Measurements from ENCODE around the gene SEMA3G. TPM values are rescaled to one million over a fixed set of nuclear protein-coding genes. Genes with fewer than 3 reads are reported as not detected.

Gene SEMA3G
- total RNA-seq, 1 experiment from 2014 or later: 0.77 TPM

DNA sequence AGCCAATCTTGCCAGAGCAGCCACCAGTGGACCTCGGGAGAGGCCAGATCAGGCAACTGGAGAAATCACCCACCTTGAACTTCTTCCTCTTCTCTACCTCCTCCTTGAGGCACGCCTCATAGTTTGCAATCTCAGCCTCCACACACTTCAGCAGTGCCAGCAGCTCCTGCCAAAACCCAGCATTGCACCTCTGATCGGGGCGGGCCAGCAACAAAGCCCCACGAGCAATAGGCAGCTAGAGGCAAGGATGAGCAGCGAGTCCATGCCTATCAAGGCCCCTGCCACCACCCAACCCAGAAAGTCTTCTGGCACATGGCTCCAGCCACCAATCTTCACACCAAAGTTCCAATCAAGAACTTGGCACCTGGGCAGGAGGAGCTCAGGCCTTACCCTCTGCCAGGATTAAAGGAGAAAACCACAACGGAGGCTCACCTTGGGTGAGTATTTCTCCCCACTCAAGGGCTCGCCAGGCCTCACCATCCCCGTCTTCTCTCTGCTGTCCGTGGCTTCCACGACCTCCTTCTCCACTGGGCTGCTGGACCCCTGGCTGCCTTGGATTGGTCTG lies 42.1 kb downstream of the SEMA3G start:
- no TSS peak for BruUV-seq (replicated peaks)
- H3K4me2 ChIP-seq (ENCODE audit: low read length): no peak overlapping the region
- intact Hi-C loops (cut with micrococcal nuclease): no loop called here
- H3K27me3 ChIP-seq (ENCODE audit: low read length): no peaks in the 10 kb centered on the region
- DNase-seq (no peak), ATAC-seq (no peak)
- CTCF ChIA-PET: no interaction called here
- TF ChIP-seq EZH2phosphoT487 (IDR thresholded peaks at IDR 0.05; ENCODE audit: borderline replicate concordance, low read length): no peak
- no peak for TF ChIP-seq CTCF (conservative IDR thresholded peaks at IDR 0.05; ENCODE audit: low read depth, low read length)
- TF ChIP-seq EZH2 (IDR thresholded peaks at IDR 0.05; ENCODE audit: low read length, unreplicated experiment): no peak
- no peak overlapping the region for H3K9ac ChIP-seq (ENCODE audit: low read length)
- H3K4me1 ChIP-seq (ENCODE audit: insufficient read depth, low read length): no peaks in the 10 kb centered on the region
- no peaks in the 10 kb centered on the region for H3F3A ChIP-seq (ENCODE audit: low read length, unreplicated experiment)
- H3K4me3 ChIP-seq (ENCODE audit: low read length): no peak overlapping the region
- peaks cover 60% of the 10 kb centered on the region for H3K36me3 ChIP-seq (ENCODE audit: low read depth, low read length)
- POLR2A ChIA-PET (ENCODE audit: unreplicated experiment): no interaction called here
- H2AFZ ChIP-seq (ENCODE audit: low read length): no peak overlapping the region
- peaks cover 5% of the 10 kb centered on the region for H3K79me2 ChIP-seq (ENCODE audit: low read length)
- H3K27ac ChIP-seq (ENCODE audit: low read length): no peak overlapping the region
- H4K20me1 ChIP-seq (ENCODE audit: low read length): no peaks in the 10 kb centered on the region
- no peaks in the 10 kb centered on the region for H3K9me3 ChIP-seq (ENCODE audit: low read length)
- no peaks in the 10 kb centered on the region for H3K9me2 ChIP-seq (replicated peaks; ENCODE audit: low read length)

- H3K4me1 ChIP-seq (ENCODE audit: insufficient read depth, low read length): no peaks in the 10 kb centered on the region
- BruUV-seq (replicated peaks): TSS peak; percentile 1
- DNase-seq: no peak
- TF ChIP-seq EZH2phosphoT487 (IDR thresholded peaks at IDR 0.05; ENCODE audit: borderline replicate concordance, low read length) (no peak), CTCF (conservative IDR thresholded peaks at IDR 0.05; ENCODE audit: low read depth, low read length) (no peak), EZH2 (IDR thresholded peaks at IDR 0.05; ENCODE audit: low read length, unreplicated experiment) (no peak)
- no peaks in the 10 kb centered on the region for H4K20me1 ChIP-seq (ENCODE audit: low read length)
- H3K9ac ChIP-seq (ENCODE audit: low read length): no peak overlapping the region
- no peaks in the 10 kb centered on the region; the same call in 1 of the 2 replicates for H3K79me2 ChIP-seq (ENCODE audit: low read length)
- no peaks in the 10 kb centered on the region for H3K9me3 ChIP-seq (ENCODE audit: low read length)
- no peaks in the 10 kb centered on the region for H3K9me2 ChIP-seq (replicated peaks; ENCODE audit: low read length)
- ChIA-PET CTCF (no interaction called here), POLR2A (ENCODE audit: unreplicated experiment) (no interaction called here)
- H3K27me3 ChIP-seq (ENCODE audit: low read length): no peaks in the 10 kb centered on the region
- no peaks in the 10 kb centered on the region for H3F3A ChIP-seq (ENCODE audit: low read length, unreplicated experiment)
- H3K27ac ChIP-seq (ENCODE audit: low read length): no peak overlapping the region
- intact Hi-C loops (cut with micrococcal nuclease): no loop called here
- H2AFZ ChIP-seq (ENCODE audit: low read length): no peak overlapping the region
- H3K4me2 ChIP-seq (ENCODE audit: low read length): no peak overlapping the region
- peaks cover 55% of the 10 kb centered on the region for H3K36me3 ChIP-seq (ENCODE audit: low read depth, low read length)
- ATAC-seq: no peak
- H3K4me3 ChIP-seq (ENCODE audit: low read length): no peak overlapping the region
Measured at GRCh38 chr3:52402101-52402521, 42.8 kb downstream of the SEMA3G start.

DNA sequence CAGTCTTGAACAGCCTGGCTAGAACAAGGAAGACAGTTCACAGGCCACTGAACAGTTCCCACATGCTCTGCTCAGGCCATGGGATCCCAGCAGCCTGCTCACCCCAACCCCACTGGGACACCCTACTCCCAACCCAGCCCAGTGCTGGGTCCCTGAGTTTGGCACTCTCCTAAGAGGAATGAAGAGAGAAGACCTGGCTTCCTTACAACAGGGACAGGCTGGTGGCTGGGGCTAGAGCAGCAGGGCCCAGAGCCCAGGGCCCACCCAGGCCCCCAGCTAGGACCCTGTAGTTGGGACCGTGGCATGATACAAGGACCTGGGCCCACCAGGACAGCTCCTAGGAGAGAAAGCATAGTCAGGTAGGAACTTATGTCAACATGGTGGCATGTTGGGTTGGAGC lies 43.4 kb downstream of the SEMA3G start:
- no peak overlapping the region for H3K9ac ChIP-seq (ENCODE audit: low read length)
- H3K4me2 ChIP-seq (ENCODE audit: low read length): no peak overlapping the region
- ChIA-PET CTCF (no interaction called here), POLR2A (ENCODE audit: unreplicated experiment) (no interaction called here)
- no peaks in the 10 kb centered on the region for H3K4me1 ChIP-seq (ENCODE audit: insufficient read depth, low read length)
- no peaks in the 10 kb centered on the region; the same call in 1 of the 2 replicates for H3K79me2 ChIP-seq (ENCODE audit: low read length)
- H4K20me1 ChIP-seq (ENCODE audit: low read length): no peaks in the 10 kb centered on the region
- no peaks in the 10 kb centered on the region for H3K9me2 ChIP-seq (replicated peaks; ENCODE audit: low read length)
- peaks cover 49% of the 10 kb centered on the region for H3K36me3 ChIP-seq (ENCODE audit: low read depth, low read length)
- no peaks in the 10 kb centered on the region for H3K9me3 ChIP-seq (ENCODE audit: low read length)
- intact Hi-C loops (cut with micrococcal nuclease): no loop called here
- BruUV-seq (replicated peaks): no TSS peak
- no peaks in the 10 kb centered on the region for H3F3A ChIP-seq (ENCODE audit: low read length, unreplicated experiment)
- no peak for DNase-seq
- no peak overlapping the region for H3K4me3 ChIP-seq (ENCODE audit: low read length)
- TF ChIP-seq EZH2phosphoT487 (IDR thresholded peaks at IDR 0.05; ENCODE audit: borderline replicate concordance, low read length) (no peak), EZH2 (IDR thresholded peaks at IDR 0.05; ENCODE audit: low read length, unreplicated experiment) (no peak), CTCF (conservative IDR thresholded peaks at IDR 0.05; ENCODE audit: low read depth, low read length) (no peak)
- H2AFZ ChIP-seq (ENCODE audit: low read length): no peak overlapping the region
- H3K27me3 ChIP-seq (ENCODE audit: low read length): no peaks in the 10 kb centered on the region
- ATAC-seq: no peak
- no peak overlapping the region for H3K27ac ChIP-seq (ENCODE audit: low read length)
